GM10248 (cell line): ENCODE data around the gene CBR3.
"Not testable (repeated sequence)": the region's sequence is repeated elsewhere in the genome, so short reads cannot be mapped to it uniquely, and the experiment has no call there.

Experiments
- CTCF ChIA-PET: fragments of 300-600 bp; sonication (Branson Sonifier 250); formaldehyde crosslinking; extraction: SDS; loops from one replicate; lab custom pipeline; 2021; ENCODE audit warnings: antibody characterized with exemption; lab: Yijun Ruan, JAX
- POLR2A ChIA-PET: fragments of 350-650 bp; sonication (Branson Sonifier 250); formaldehyde crosslinking; extraction: SDS; loops from one replicate; lab custom pipeline; 2020; ENCODE audit warnings: antibody characterized with exemption; lab: Yijun Ruan, JAX
- DNase-seq: peaks from one replicate; pipeline ENCODE4 v3.0.0; 2012; ENCODE audit errors: extremely low spot score
- TF ChIP-seq, protein P1 (sequence below): IDR thresholded peaks from 2 replicates; pipeline ENCODE4 v1.5.1; 2012; ENCODE audit warnings: mild to moderate bottlenecking, low read depth; ENCODE audit errors: extremely low read depth, missing control alignments, control extremely low read depth

Gene CBR3

DNA sequence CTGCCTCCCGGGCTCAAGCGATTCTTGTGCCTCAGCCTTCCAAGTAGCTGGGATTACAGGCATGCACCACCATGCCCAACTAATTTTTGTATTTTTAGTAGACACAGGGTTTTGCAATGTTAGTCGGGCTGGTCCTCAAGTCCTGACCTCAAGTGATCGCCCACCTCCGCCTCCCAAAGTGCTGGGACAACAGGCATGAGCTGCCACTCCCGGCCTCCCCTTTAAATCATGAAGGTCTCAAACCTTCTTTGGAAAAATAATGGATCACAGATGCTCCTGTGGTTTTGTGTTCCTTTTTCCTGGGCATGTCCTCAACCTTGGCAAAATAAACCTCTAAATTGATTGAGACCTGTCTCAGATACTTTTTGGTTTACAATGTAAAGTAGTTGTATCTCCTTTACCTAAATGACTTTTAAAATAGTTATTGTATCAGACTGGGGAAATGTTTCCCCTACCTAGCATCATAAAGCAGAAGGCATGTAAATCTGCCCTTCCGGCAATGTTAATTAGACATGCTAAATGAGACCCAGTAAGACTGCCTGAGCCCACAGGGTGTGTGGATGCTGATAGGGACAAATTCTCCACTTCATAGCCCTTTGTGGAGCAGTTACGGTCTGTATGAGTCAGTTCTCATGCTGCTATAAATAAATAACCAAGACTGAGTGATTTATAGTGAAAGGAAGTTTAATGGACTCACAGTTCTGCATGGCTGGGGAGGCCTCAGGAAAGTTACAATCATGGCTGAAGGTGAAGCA is 37.3 kb upstream of the CBR3 start:
- ChIA-PET CTCF (interaction anchor here (1.9 to 2.3 kb wide), 2 partner anchors 14 to 16 kb away, joined by 5 to 9 read pairs; no protein-coding TSS in a partner anchor), POLR2A (no interaction called here)
- DNase-seq, result peak; percentile 31
- TF ChIP-seq, protein P1, sequence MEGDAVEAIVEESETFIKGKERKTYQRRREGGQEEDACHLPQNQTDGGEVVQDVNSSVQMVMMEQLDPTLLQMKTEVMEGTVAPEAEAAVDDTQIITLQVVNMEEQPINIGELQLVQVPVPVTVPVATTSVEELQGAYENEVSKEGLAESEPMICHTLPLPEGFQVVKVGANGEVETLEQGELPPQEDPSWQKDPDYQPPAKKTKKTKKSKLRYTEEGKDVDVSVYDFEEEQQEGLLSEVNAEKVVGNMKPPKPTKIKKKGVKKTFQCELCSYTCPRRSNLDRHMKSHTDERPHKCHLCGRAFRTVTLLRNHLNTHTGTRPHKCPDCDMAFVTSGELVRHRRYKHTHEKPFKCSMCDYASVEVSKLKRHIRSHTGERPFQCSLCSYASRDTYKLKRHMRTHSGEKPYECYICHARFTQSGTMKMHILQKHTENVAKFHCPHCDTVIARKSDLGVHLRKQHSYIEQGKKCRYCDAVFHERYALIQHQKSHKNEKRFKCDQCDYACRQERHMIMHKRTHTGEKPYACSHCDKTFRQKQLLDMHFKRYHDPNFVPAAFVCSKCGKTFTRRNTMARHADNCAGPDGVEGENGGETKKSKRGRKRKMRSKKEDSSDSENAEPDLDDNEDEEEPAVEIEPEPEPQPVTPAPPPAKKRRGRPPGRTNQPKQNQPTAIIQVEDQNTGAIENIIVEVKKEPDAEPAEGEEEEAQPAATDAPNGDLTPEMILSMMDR, result no peak

DNA sequence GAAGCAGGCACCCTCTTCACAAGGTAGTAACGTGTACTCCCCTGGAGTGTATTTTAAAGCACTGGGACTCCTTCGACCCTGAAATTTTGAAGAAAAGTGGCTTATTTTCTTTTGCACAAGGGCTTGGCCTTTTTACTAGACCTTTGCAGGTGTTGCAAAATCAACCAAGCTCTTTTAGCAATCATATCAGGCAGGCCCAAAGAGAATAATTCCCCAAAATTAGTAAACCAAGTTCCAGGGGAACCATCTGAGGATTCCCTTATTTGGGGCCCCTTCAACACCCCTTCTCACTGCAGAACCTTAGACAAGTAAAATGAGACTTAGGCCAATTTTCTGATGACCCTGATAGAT is 36.7 kb upstream of the CBR3 start:
- ChIA-PET CTCF (interaction anchor here (1.1 kb wide), 1 partner anchor 14 kb away, joined by 6 read pairs; no protein-coding TSS in a partner anchor), POLR2A (no interaction called here)
- no peak for DNase-seq
- TF ChIP-seq, protein P1, result no peak

DNA sequence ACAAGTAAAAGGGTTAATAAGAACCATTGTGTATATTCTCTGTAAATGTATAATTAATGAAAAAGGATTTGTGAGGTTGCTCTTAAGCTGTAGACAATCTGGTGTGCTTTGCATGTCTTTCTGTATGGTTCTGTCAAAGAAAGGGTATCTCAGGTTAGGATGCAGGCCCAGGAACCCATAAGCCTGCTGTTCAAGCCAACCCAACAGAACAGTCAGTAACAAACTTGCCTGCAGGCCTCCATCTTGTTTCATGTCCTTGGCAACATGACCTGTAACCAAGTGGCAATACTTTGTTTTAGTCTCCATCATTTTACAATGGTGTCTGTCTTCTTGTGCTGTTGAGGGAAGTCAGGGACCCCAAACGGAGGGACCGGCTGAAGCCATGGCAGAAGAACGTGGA is 35.9 kb upstream of the CBR3 start:
- ChIA-PET POLR2A (no interaction called here), CTCF (interaction anchor here (1.1 kb wide), 1 partner anchor 13 kb away, joined by 6 read pairs; no protein-coding TSS in a partner anchor)
- no peak for DNase-seq
- TF ChIP-seq, protein P1, result no peak

DNA sequence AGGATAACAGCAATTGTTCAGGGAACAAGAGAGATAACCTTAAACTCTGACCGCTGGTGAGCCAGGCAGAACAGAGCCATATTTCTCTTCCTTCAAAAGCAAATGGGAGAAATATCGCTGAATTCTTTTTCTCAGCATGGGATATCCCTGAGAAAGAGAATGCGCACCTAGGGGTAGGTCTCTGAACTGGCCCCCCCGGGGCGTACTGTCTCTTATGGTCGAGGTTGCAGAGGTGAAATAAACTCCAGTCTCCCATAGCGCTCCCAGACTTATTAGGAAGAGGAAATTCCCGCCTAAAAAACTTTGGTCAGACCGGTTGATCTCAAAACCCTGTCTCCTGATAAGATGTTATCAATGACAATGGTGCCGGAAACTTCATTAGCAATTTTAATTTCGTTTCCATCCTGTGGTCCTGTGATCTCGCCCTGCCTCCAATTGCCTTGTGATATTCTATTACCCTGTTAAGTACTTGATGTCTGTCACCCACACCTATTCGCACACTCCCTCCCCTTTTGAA is 35.1 kb upstream of the CBR3 start:
- DNase-seq, POLR2A ChIA-PET: not testable (repeated sequence)
- CTCF ChIA-PET, result interaction anchor here (1.0 to 1.5 kb wide), 2 partner anchors 25 to 72 kb away, joined by 3 read pairs; no protein-coding TSS in a partner anchor

DNA sequence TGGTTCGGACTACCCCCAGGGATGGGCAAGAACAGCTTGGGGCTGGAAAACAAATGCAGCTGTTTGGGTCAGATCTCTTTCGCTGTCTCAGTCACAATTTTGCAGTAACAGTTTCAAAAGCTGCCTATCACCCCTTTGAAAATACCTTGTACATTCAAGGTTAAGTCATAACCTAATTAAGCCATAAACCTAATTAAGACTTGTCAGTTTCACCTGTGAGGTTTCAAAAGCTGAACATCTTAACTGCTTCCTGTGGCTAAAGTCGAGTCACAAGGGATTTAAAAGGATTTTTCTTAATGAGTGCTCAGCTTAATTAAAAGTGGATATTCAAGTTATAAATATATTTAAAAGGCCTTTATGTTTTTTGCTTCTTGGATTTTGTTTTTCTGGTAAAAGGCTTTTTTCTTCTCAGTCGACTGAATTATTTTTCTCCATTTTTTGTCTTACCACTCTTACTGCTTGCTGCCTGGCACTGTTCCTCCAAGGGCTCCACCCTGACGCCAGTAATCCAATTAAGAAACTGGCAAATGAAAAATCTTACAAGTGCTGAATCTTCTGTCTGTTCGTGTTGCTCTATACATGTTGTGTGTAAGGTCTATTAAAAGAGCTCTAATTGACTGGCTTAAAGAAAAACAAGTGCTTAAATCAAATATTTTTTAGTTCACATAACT is 33.8 kb upstream of the CBR3 start:
- DNase-seq, result no peak
- TF ChIP-seq, protein P1, result no peak
- POLR2A ChIA-PET, result no interaction called here
- CTCF ChIA-PET, result interaction anchor here (1.0 to 1.8 kb wide), 5 partner anchors 10 to 73 kb away, joined by 3 to 10 read pairs (median 3); no protein-coding TSS in a partner anchor

DNA sequence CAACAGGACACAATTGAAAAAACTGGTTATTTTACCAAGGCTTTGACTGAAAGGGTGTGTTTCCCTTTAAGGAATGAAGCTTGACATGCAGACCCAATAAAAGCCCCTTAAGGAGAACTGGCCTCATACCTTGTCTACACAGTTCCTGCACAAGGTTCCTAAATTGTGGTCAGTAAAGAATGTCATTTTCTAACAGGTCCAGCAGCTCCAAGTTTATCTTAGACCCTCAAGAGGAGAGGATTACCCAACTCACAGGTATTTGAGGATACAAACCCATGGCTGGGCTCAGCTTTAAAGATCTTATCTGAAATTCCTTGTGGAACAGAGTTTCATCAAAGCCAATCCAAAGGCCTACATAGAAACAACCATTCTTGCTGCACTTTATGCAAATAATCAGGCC is 31.4 kb upstream of the CBR3 start:
- no peak for DNase-seq
- ChIA-PET CTCF (interaction anchor here (1.1 to 1.6 kb wide), 3 partner anchors 10 to 20 kb away, joined by 4 to 7 read pairs (median 4); no protein-coding TSS in a partner anchor), POLR2A (no interaction called here)
- TF ChIP-seq, protein P1, result no peak
